ENCODE measurements around the gene ZNF316. TPM values are rescaled to one million over a fixed set of nuclear protein-coding genes. Genes with fewer than 3 reads are reported as not detected.
A peak's percentile ranks its signal among the peaks of the same experiment; 100 is the strongest.
"Not testable (repeated sequence)": the region's sequence is repeated elsewhere in the genome, so short reads cannot be mapped to it uniquely, and the experiment has no call there.

ZNF316 gene
- polyA plus RNA-seq, 1 experiment: 5.6 TPM

DNA sequence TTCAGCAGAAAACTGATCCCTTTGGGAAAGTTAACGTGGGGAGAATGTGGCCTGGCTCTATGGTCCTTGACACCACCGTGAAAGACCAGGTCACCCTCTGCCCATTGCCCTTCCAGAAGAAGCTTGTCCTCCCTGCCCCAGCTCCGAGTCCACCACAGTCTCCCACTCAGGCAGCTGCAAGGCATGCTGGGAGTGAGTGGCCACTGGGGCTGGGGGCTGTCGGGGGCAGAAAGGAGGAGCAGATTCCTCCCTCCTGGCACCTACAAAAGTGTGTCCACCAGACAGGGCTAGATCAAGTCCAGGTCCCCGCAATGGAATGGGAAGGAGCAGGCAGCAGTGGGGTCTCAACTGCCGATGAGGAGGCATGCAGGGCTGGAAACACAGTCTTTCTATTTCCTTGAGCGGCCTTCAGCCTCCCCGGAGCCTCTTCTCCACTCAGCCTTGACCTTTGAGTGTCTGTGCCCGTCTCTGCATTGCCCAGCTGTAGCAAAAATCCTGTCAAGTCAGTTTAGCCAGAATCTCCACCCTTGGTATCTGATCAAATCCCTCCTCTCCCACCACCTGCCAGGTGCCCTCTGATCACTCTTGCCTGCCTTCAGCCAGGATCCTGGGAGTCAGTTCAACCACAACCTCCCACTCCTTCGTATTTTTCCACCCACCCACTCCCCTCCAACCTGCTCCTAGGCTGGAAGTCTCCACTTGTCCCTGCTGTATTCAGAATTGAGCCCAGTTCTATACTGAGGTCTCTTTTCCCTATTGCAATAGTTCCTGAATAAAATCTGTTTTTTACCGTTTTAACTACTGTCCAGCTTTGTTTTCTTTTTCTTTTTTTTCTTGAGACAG, 6.9 kb upstream of the ZNF316 start:
- no peak overlapping the region for H3K4me3 ChIP-seq (ENCODE audit: low read depth, low read length)
- POLR2A ChIA-PET: no interaction called here

DNA sequence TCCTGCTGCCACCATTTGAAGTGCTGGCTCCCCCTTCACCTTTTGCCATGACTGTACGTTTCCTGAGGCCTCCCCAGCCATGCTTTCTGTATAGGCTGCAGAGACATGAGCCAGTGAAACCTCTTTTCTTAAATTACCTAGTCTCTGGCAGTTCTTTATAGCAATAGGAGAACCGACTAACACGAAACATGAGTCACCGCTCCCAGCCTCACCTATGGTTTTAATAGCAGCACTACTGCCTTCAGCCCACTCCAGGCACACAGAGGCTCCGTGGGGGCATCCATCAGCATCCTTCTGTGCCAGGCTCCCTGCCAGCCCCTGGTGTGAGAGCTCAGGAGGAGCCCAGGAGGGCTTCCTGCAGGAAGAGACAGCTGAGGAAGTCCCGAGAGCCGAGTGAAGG, 5.5 kb upstream of the ZNF316 start:
- DNase-seq (ENCODE audit: low read depth, low spot score): no peak
- no peaks in the 10 kb centered on the region for H3K27me3 ChIP-seq (ENCODE audit: control insufficient read depth, insufficient read depth, low read length)
- H3K9me3 ChIP-seq (ENCODE audit: control insufficient read depth, insufficient read depth, low read length): no peaks in the 10 kb centered on the region; the same call in 1 of the 2 replicates
- POLR2A ChIA-PET: no interaction called here
- H3K4me3 ChIP-seq (ENCODE audit: low read depth, low read length): no peak overlapping the region
- CTCF ChIA-PET: no interaction called here
- TF ChIP-seq, protein P1, sequence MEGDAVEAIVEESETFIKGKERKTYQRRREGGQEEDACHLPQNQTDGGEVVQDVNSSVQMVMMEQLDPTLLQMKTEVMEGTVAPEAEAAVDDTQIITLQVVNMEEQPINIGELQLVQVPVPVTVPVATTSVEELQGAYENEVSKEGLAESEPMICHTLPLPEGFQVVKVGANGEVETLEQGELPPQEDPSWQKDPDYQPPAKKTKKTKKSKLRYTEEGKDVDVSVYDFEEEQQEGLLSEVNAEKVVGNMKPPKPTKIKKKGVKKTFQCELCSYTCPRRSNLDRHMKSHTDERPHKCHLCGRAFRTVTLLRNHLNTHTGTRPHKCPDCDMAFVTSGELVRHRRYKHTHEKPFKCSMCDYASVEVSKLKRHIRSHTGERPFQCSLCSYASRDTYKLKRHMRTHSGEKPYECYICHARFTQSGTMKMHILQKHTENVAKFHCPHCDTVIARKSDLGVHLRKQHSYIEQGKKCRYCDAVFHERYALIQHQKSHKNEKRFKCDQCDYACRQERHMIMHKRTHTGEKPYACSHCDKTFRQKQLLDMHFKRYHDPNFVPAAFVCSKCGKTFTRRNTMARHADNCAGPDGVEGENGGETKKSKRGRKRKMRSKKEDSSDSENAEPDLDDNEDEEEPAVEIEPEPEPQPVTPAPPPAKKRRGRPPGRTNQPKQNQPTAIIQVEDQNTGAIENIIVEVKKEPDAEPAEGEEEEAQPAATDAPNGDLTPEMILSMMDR (IDR thresholded peaks at IDR 0.05; ENCODE audit: low read depth, low read length): no peak
- no peak overlapping the region for H3K27ac ChIP-seq (ENCODE audit: low read depth, low read length)

More for the DNA sequence above, 6.9 kb upstream of the ZNF316 start:
- no peaks in the 10 kb centered on the region for H3K27me3 ChIP-seq (ENCODE audit: control insufficient read depth, insufficient read depth, low read length)
- no peaks in the 10 kb centered on the region for H3K9me3 ChIP-seq (ENCODE audit: control insufficient read depth, insufficient read depth, low read length)
- no peak for DNase-seq (ENCODE audit: low read depth, low spot score)
- H3K27ac ChIP-seq (ENCODE audit: low read depth, low read length): no peak overlapping the region
- TF ChIP-seq, protein P1 (IDR thresholded peaks at IDR 0.05; ENCODE audit: low read depth, low read length): no peak
- CTCF ChIA-PET: interaction anchor here (0.6 kb wide), 1 partner anchor 41 kb away, joined by 3 read pairs; no protein-coding TSS in a partner anchor

DNA sequence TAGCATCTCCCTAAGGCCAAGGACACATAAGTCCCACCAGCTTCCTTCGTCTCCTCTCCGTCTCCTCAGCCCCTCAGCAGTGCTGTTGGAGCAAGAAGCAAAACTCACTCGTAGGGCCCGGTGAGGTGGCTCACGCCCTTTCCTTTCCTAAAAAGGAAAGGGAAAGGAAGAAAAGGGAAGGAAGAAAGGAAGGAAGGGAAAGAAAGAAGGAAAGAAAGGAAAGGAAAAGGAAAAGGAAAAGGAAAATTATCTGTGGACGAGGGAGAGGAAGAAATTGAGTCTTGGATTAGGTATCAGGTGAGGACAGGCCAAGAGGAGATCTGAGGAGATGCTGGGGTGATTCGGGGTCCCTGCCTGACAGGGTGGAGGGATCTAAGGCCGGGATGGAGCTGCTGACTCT, 3.1 kb upstream of the ZNF316 start:
- ChIA-PET CTCF (no interaction called here), POLR2A (no interaction called here)
- DNase-seq (ENCODE audit: low read depth, low spot score): no peak
- Histone ChIP-seq H3K27ac (ENCODE audit: low read depth, low read length) (no peak overlapping the region), H3K9me3 (ENCODE audit: control insufficient read depth, insufficient read depth, low read length) (no peaks in the 10 kb centered on the region; the same call in 1 of the 2 replicates), H3K27me3 (ENCODE audit: control insufficient read depth, insufficient read depth, low read length) (no peaks in the 10 kb centered on the region), H3K4me3 (ENCODE audit: low read depth, low read length) (no peak overlapping the region)
- TF ChIP-seq, protein P1 (IDR thresholded peaks at IDR 0.05; ENCODE audit: low read depth, low read length): no peak

DNA sequence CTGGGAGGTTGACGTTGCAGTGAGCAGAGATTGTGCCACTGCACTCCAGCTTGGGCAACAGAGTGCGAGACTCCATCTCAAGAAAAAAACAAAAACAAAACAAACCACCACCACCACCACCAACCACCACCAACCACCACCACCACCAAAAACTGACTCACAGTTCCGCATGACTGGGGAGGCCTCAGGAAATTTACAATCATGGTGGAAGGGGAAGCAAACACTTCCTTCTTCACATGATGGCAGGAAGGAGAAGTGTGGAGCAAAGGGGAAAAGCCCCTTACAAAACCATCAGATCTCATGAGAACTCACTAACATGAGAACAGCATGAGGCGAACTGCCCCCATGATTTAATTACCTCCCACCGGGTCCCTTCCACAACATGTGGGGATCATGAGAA, 2.1 kb upstream of the ZNF316 start:
- H3K4me3 ChIP-seq (ENCODE audit: low read depth, low read length); DNase-seq (ENCODE audit: low read depth, low spot score); H3K27me3 ChIP-seq (ENCODE audit: control insufficient read depth, insufficient read depth, low read length); H3K27ac ChIP-seq (ENCODE audit: low read depth, low read length); POLR2A ChIA-PET; H3K9me3 ChIP-seq (ENCODE audit: control insufficient read depth, insufficient read depth, low read length); CTCF ChIA-PET: not testable (repeated sequence)

DNA sequence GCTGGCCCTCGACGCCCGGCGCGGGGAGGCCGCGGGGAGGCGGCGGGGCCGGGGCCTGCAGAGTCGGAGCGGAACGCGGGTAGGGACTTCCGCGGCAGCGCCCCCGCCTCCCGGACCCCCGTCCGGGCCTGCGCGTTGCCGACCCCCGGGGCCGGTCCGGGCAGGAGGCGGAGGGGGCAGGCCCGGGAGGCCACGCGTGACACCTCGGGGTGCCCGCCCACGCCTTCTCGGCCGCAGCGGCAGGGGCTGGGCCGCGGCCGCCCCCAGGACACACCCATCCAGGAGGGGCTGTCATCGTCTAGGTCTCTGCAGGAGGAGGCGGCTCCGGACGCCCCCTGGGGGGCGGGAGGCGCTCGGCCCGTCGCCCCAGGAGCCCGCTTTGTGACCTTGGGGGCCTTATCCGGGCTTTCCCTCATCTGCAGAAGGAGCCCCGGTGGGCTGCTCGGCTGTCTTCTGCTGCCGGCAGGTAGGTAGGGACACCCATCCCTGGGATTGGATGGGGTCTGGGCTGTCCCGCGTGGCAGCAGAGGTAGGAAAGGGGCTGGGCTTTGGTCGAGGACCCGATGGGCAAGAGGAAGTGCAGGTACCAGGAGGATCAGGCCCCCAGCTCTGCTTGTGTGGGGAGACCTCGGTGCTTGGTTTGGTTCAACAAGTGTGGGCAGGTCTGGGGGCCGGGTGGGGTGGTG, 569 bp downstream of the ZNF316 start:
- no peak for DNase-seq (ENCODE audit: low read depth, low spot score)
- POLR2A ChIA-PET: no interaction called here
- Histone ChIP-seq H3K27me3 (ENCODE audit: control insufficient read depth, insufficient read depth, low read length) (no peaks in the 10 kb centered on the region), H3K4me3 (ENCODE audit: low read depth, low read length) (peak overlapping the region; percentile 71), H3K9me3 (ENCODE audit: control insufficient read depth, insufficient read depth, low read length) (peaks cover 3% of the 10 kb centered on the region; the same call in 1 of the 2 replicates), H3K27ac (ENCODE audit: low read depth, low read length) (no peak overlapping the region)
- CTCF ChIA-PET: no interaction called here
- TF ChIP-seq, protein P1 (IDR thresholded peaks at IDR 0.05; ENCODE audit: low read depth, low read length): peak; percentile 43
